Adrenal gland (tissue), 5 donors: ENCODE data around the gene ARVCF.

ENCODE experiments used
- POLR2A ChIP-seq, 2 donors: fragments of 450-650 bp; IDR thresholded peaks; one replicate each; pipeline ENCODE4 v1.6.1; 2017; ENCODE audit warnings: antibody characterized with exemption in 2 of 2, mild to moderate bottlenecking in 2 of 2, moderate library complexity in 1 of 2
- TF ChIP-seq, protein P1 (sequence below), 6 experiments: fragments of 450-650 bp in 4 of 6; fragments of 200-600 bp in 2 of 6; sonication (generic) in 1 of 6; IDR thresholded peaks; 1 replicate in 5 of 6; 2 replicates in 1 of 6; pipeline versions ENCODE4 v1.5.1 to v1.8.0; 2016 to 2021; ENCODE audit warnings: antibody characterized with exemption in 6 of 6, mild to moderate bottlenecking in 2 of 6, moderate library complexity in 1 of 6
- donor health status: DM: no; HTN: no; CAD: no.

DNA sequence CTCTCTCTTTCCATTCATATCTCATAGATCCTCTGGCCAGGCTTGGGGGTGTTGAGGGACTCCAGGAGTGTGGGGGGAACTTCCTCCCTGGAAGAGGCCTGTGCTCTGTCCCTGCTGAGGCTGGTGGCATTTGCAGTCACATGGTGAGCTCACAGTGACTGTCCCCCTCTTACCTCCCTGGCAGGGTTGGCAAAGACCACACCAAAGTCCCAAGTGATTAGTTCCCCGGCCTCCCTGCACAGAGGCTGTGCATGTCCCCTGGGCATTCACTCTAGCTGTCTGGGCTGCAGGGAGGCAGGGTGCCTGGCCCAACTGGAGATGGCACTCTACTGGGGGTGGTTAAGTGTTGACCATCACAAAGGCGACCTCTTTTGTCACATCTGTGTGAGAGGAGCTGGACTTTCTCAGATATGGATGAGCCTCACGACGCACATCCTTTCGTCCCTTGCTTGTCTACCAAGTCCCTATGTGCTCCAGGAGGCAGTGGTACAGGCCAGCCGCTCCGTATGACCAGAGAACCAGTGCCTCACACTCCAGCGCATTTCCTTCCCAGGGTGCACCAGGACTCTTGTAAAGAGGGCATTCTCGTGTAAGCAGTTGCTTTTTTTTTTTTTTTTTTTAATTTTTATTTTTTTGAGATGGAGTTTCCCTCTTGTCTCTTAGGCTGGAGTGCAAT, 13.1 kb upstream of the ARVCF start:
- TF ChIP-seq, protein P1, sequence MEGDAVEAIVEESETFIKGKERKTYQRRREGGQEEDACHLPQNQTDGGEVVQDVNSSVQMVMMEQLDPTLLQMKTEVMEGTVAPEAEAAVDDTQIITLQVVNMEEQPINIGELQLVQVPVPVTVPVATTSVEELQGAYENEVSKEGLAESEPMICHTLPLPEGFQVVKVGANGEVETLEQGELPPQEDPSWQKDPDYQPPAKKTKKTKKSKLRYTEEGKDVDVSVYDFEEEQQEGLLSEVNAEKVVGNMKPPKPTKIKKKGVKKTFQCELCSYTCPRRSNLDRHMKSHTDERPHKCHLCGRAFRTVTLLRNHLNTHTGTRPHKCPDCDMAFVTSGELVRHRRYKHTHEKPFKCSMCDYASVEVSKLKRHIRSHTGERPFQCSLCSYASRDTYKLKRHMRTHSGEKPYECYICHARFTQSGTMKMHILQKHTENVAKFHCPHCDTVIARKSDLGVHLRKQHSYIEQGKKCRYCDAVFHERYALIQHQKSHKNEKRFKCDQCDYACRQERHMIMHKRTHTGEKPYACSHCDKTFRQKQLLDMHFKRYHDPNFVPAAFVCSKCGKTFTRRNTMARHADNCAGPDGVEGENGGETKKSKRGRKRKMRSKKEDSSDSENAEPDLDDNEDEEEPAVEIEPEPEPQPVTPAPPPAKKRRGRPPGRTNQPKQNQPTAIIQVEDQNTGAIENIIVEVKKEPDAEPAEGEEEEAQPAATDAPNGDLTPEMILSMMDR (IDR thresholded peaks at IDR 0.05) = no peak
- no peak for TF ChIP-seq POLR2A (IDR thresholded peaks at IDR 0.05)
